Measurements from ENCODE around the gene RNF112. TPM values are rescaled to one million over a fixed set of nuclear protein-coding genes. Genes with fewer than 3 reads are reported as not detected.

The RNF112 gene
- polyA plus RNA-seq, 1 donor from 2014 or later, result 33.3 TPM

DNA sequence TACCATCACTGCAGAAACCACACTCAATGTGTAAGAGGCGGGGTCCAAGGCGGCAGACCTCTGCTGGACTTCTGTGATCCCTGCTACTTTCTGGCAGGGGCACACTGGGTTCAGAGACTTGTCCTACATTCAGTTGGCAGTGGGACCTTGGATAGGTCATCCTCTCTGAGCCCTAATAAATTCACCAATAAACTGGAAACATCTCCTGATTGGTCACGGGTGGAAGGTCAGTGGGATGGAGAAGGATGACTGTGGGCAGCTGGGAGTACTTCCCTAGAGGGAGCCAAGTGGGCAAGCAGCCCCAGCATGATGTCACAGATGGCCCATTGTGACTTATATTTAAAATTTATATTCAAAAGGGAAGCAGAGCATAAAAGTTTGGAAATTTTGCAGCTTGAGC lies 49.7 kb downstream of the RNF112 start:
- TF ChIP-seq EP300 (conservative IDR thresholded peaks at IDR 0.05; ENCODE audit: poor library complexity, severe bottlenecking) (no peak), EZH2 (IDR thresholded peaks at IDR 0.05; ENCODE audit: borderline replicate concordance, insufficient read depth, low read length, poor library complexity, severe bottlenecking) (no peak), MXI1 (conservative IDR thresholded peaks at IDR 0.05; ENCODE audit: poor library complexity, severe bottlenecking) (no peak), SMC3 (conservative IDR thresholded peaks at IDR 0.05; ENCODE audit: poor library complexity) (no peak), POLR2AphosphoS5 (IDR thresholded peaks at IDR 0.05) (no peak), TAF1 (IDR thresholded peaks at IDR 0.05; ENCODE audit: low read depth) (no peak), RAD21 (conservative IDR thresholded peaks at IDR 0.05) (no peak)
- TF ChIP-seq, protein P1, sequence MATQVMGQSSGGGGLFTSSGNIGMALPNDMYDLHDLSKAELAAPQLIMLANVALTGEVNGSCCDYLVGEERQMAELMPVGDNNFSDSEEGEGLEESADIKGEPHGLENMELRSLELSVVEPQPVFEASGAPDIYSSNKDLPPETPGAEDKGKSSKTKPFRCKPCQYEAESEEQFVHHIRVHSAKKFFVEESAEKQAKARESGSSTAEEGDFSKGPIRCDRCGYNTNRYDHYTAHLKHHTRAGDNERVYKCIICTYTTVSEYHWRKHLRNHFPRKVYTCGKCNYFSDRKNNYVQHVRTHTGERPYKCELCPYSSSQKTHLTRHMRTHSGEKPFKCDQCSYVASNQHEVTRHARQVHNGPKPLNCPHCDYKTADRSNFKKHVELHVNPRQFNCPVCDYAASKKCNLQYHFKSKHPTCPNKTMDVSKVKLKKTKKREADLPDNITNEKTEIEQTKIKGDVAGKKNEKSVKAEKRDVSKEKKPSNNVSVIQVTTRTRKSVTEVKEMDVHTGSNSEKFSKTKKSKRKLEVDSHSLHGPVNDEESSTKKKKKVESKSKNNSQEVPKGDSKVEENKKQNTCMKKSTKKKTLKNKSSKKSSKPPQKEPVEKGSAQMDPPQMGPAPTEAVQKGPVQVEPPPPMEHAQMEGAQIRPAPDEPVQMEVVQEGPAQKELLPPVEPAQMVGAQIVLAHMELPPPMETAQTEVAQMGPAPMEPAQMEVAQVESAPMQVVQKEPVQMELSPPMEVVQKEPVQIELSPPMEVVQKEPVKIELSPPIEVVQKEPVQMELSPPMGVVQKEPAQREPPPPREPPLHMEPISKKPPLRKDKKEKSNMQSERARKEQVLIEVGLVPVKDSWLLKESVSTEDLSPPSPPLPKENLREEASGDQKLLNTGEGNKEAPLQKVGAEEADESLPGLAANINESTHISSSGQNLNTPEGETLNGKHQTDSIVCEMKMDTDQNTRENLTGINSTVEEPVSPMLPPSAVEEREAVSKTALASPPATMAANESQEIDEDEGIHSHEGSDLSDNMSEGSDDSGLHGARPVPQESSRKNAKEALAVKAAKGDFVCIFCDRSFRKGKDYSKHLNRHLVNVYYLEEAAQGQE (IDR thresholded peaks at IDR 0.05; ENCODE audit: borderline replicate concordance), result no peak
- TF ChIP-seq, protein P2, sequence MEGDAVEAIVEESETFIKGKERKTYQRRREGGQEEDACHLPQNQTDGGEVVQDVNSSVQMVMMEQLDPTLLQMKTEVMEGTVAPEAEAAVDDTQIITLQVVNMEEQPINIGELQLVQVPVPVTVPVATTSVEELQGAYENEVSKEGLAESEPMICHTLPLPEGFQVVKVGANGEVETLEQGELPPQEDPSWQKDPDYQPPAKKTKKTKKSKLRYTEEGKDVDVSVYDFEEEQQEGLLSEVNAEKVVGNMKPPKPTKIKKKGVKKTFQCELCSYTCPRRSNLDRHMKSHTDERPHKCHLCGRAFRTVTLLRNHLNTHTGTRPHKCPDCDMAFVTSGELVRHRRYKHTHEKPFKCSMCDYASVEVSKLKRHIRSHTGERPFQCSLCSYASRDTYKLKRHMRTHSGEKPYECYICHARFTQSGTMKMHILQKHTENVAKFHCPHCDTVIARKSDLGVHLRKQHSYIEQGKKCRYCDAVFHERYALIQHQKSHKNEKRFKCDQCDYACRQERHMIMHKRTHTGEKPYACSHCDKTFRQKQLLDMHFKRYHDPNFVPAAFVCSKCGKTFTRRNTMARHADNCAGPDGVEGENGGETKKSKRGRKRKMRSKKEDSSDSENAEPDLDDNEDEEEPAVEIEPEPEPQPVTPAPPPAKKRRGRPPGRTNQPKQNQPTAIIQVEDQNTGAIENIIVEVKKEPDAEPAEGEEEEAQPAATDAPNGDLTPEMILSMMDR (IDR thresholded peaks at IDR 0.05; ENCODE audit: poor library complexity, severe bottlenecking), result no peak
- H4K20me1 ChIP-seq (ENCODE audit: insufficient read depth), result no peaks in the 10 kb centered on the region

DNA sequence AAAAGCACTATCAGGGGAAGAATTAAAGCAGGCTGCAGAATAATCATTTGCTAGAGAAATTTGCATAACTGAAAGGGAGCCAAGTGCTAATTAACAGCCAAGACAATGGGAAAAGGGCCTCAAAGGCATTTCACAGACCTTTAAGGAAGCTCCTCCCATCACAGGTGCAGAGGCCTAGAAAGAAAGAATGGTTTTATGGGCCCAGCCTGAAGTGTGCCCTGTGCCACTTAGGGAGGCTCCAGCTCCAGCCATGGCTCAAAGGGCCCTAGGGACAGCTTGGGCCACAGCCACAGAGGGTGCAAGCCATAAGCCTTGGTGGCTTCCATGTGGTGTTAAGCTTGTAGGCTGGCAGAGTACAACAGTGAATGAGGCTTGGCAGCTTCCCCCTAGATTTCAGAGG lies 50.1 kb downstream of the RNF112 start:
- no peak overlapping the region for H3K9ac ChIP-seq (ENCODE audit: low read length)
- H3K27ac ChIP-seq (ENCODE audit: low read length), result no peak overlapping the region

More for the DNA sequence above, 49.7 kb downstream of the RNF112 start:
- Histone ChIP-seq H3K36me3 (ENCODE audit: insufficient read depth, low read length) (no peaks in the 10 kb centered on the region), H2AFZ (ENCODE audit: low read depth, low read length) (no peak overlapping the region), H3K9me2 (ENCODE audit: insufficient read depth, low read length) (no peaks in the 10 kb centered on the region), H3K27me3 (ENCODE audit: insufficient read depth, low read depth, low read length) (no peaks in the 10 kb centered on the region), H3K9ac (ENCODE audit: low read length) (no peak overlapping the region), H3K79me2 (replicated peaks; ENCODE audit: insufficient read depth, low read length) (no peaks in the 10 kb centered on the region), H3K4me2 (ENCODE audit: low read length) (no peak overlapping the region), H3F3A (ENCODE audit: insufficient read depth, low read length, poor library complexity, severe bottlenecking) (no peaks in the 10 kb centered on the region), H3K4me3 (ENCODE audit: low read length) (no peak overlapping the region), H3K27ac (ENCODE audit: low read length) (no peak overlapping the region), H3K9me3 (ENCODE audit: low read length) (no peaks in the 10 kb centered on the region)

More for the DNA sequence above, 50.1 kb downstream of the RNF112 start:
- Histone ChIP-seq H3K27me3 (ENCODE audit: insufficient read depth, low read depth, low read length) (no peaks in the 10 kb centered on the region), H3K36me3 (ENCODE audit: insufficient read depth, low read length) (no peaks in the 10 kb centered on the region), H3K9me2 (ENCODE audit: insufficient read depth, low read length) (no peaks in the 10 kb centered on the region), H2AFZ (ENCODE audit: low read depth, low read length) (no peak overlapping the region), H4K20me1 (ENCODE audit: insufficient read depth) (no peaks in the 10 kb centered on the region), H3F3A (ENCODE audit: insufficient read depth, low read length, poor library complexity, severe bottlenecking) (no peaks in the 10 kb centered on the region), H3K4me3 (ENCODE audit: low read length) (no peak overlapping the region), H3K4me2 (ENCODE audit: low read length) (no peak overlapping the region), H3K9me3 (ENCODE audit: low read length) (no peaks in the 10 kb centered on the region), H3K79me2 (replicated peaks; ENCODE audit: insufficient read depth, low read length) (no peaks in the 10 kb centered on the region)
- TF ChIP-seq SMC3 (conservative IDR thresholded peaks at IDR 0.05; ENCODE audit: poor library complexity) (no peak), EZH2 (IDR thresholded peaks at IDR 0.05; ENCODE audit: borderline replicate concordance, insufficient read depth, low read length, poor library complexity, severe bottlenecking) (no peak), EP300 (conservative IDR thresholded peaks at IDR 0.05; ENCODE audit: poor library complexity, severe bottlenecking) (no peak), POLR2AphosphoS5 (IDR thresholded peaks at IDR 0.05) (no peak), TAF1 (IDR thresholded peaks at IDR 0.05; ENCODE audit: low read depth) (no peak), MXI1 (conservative IDR thresholded peaks at IDR 0.05; ENCODE audit: poor library complexity, severe bottlenecking) (no peak), RAD21 (conservative IDR thresholded peaks at IDR 0.05) (no peak)
- TF ChIP-seq, protein P1 (IDR thresholded peaks at IDR 0.05; ENCODE audit: borderline replicate concordance), result no peak
- TF ChIP-seq, protein P2 (IDR thresholded peaks at IDR 0.05; ENCODE audit: poor library complexity, severe bottlenecking), result no peak

Data from neural cell (in vitro differentiated cells).